HCT116 (cell line): ENCODE results near the gene GPRIN1. TPM values are rescaled to one million over a fixed set of nuclear protein-coding genes. Genes with fewer than 3 reads are reported as not detected.

Experiments
- ATAC-seq: fragments of 200-7000 bp; cut with Tn5 transposase; 2 replicates; pipeline ENCODE4 v1.9.1; 2020; ENCODE audit warnings: mild to moderate bottlenecking, moderate library complexity
- BruUV-seq: library from RNA; stranded (reverse); fragments of 400-500 nt; replicated peaks from 2 replicates; lab custom pipeline; 2021; lab: Mats Ljungman, UMichigan
- CTCF ChIA-PET: fragments of 300-600 bp; sonication (Branson Sonifier 250); formaldehyde crosslinking; loops from one replicate; lab custom pipeline; 2021; ENCODE audit warnings: antibody characterized with exemption; lab: Charles Lee
- POLR2A ChIA-PET: fragments of 300-600, 350-600 bp; sonication (Branson Sonifier 250); formaldehyde crosslinking; loops from one replicate; lab custom pipeline; 2021; ENCODE audit warnings: antibody characterized with exemption; lab: Charles Lee
- RAD21 ChIA-PET, 2 experiments: fragments of 300-600 bp; sonication (Branson Sonifier 250); formaldehyde crosslinking; loops; one replicate each; lab custom pipeline; 2023; ENCODE audit warnings: low total read pairs in 2 of 2; ENCODE audit not compliant: uncharacterized antibody in 2 of 2, unreplicated experiment in 2 of 2, low non-redundant PET in 1 of 2; lab: Charles Lee
- DNase-seq: peaks from one replicate; pipeline ENCODE4 v3.0.0-alpha.2; 2010; ENCODE audit warnings: low read depth, low spot score
- H2AFZ ChIP-seq: fragments of 200-600 bp; shearing (Covaris generic), sonication (generic); 2 replicates; pipeline ENCODE4 v1.6.1; 2017; ENCODE audit warnings: low read depth, mixed run types, mixed read lengths, antibody characterized with exemption, low read length; ENCODE audit not compliant: poor library complexity, severe bottlenecking
- H3K27ac ChIP-seq: 2 replicates; pipeline ENCODE4 v1.5.1; 2012; ENCODE audit warnings: low read depth, low read length
- H3K27me3 ChIP-seq: fragments of 200-600 bp; sonication (generic); 2 replicates; pipeline ENCODE4 v1.6.1; 2016; ENCODE audit warnings: mixed run types, low read length, mixed read lengths; ENCODE audit not compliant: insufficient read depth
- H3K36me3 ChIP-seq, 2 experiments: fragments of 200-500 bp in 1 of 2; fragments of 200-600 bp in 1 of 2; sonication (Bioruptor generic) in 1 of 2; sonication (generic) in 1 of 2; 2 replicates each; pipeline versions ENCODE4 v1.5.1 to v1.6.1; 2014 to 2016; ENCODE audit warnings: low read length in 2 of 2, inconsistent platforms in 1 of 2, mixed read lengths in 1 of 2, mixed run types in 1 of 2; ENCODE audit not compliant: insufficient read depth in 2 of 2, control insufficient read depth in 1 of 2
- H3K4me1 ChIP-seq, 2 experiments: fragments of 200-600 bp in 1 of 2; sonication (generic) in 1 of 2; 2 replicates each; pipeline versions ENCODE4 v1.5.1 to v1.6.1; 2012 to 2017; ENCODE audit warnings: low read length in 2 of 2, inconsistent platforms in 1 of 2, mild to moderate bottlenecking in 1 of 2, mixed read lengths in 1 of 2, mixed run types in 1 of 2, moderate library complexity in 1 of 2; ENCODE audit not compliant: insufficient read depth in 2 of 2, control insufficient read depth in 1 of 2
- H3K4me2 ChIP-seq: fragments of 200-600 bp; sonication (generic); 2 replicates; pipeline ENCODE4 v1.6.1; 2017; ENCODE audit warnings: mixed run types, low read length, mixed read lengths
- H3K4me3 ChIP-seq, 2 experiments: fragments of 200-600 bp in 1 of 2; sonication (generic) in 1 of 2; replicated peaks in 1 of 2; 2 replicates each; pipeline ENCODE4 v1.5.1; 2011 to 2016; ENCODE audit warnings: low read length in 2 of 2, control low read depth in 1 of 2, low read depth in 1 of 2, mild to moderate bottlenecking in 1 of 2, mixed read lengths in 1 of 2, mixed run types in 1 of 2
- H3K79me2 ChIP-seq: fragments of 200-600 bp; sonication (generic); 2 replicates; pipeline ENCODE4 v1.6.1; 2017; ENCODE audit warnings: mild to moderate bottlenecking, mixed run types, low read length, moderate library complexity, mixed read lengths; ENCODE audit not compliant: insufficient read depth
- H3K9ac ChIP-seq: fragments of 200-600 bp; sonication (generic); 2 replicates; pipeline ENCODE4 v1.6.1; 2016; ENCODE audit warnings: low read length, mixed read lengths
- H3K9me2 ChIP-seq: fragments of 200-600 bp; sonication (generic), shearing (Covaris generic); 2 replicates; pipeline ENCODE4 v1.6.1; 2017; ENCODE audit warnings: mixed run types, mild to moderate bottlenecking, moderate library complexity; ENCODE audit not compliant: insufficient read depth
- H3K9me3 ChIP-seq, 2 experiments: fragments of 200-500 bp in 1 of 2; fragments of 200-600 bp in 1 of 2; sonication (Bioruptor generic) in 1 of 2; sonication (generic) in 1 of 2; 2 replicates each; pipeline ENCODE4 v1.6.1; 2014 to 2017; ENCODE audit warnings: low read length in 2 of 2, mixed read lengths in 2 of 2, inconsistent platforms in 1 of 2, low read depth in 1 of 2, mild to moderate bottlenecking in 1 of 2, mixed run types in 1 of 2, moderate library complexity in 1 of 2; ENCODE audit not compliant: control insufficient read depth in 1 of 2, insufficient read depth in 1 of 2
- H4K20me1 ChIP-seq: fragments of 200-600 bp; sonication (generic), shearing (Covaris generic); 2 replicates; pipeline ENCODE4 v1.6.1; 2017; ENCODE audit warnings: mixed run types, mild to moderate bottlenecking, moderate library complexity; ENCODE audit not compliant: insufficient read depth
- CBX3 ChIP-seq: IDR thresholded peaks from 2 replicates; pipeline ENCODE4 v1.6.1; 2012; ENCODE audit warnings: low read depth
- CEBPB ChIP-seq: IDR thresholded peaks from 2 replicates; pipeline ENCODE4 v1.6.1; 2012; ENCODE audit warnings: low read depth
- CTCF ChIP-seq, 3 experiments: fragments of 200-600 bp in 1 of 3; sonication (generic) in 1 of 3; IDR thresholded peaks in 2 of 3; conservative IDR thresholded peaks in 1 of 3; 2 replicates each; pipeline ENCODE4 v1.5.1; 2012 to 2017; ENCODE audit warnings: low read depth in 2 of 3, low read length in 2 of 3, antibody characterized with exemption in 1 of 3, borderline replicate concordance in 1 of 3, control low read depth in 1 of 3, mild to moderate bottlenecking in 1 of 3, mixed read lengths in 1 of 3, mixed run types in 1 of 3, moderate library complexity in 1 of 3; ENCODE audit not compliant: insufficient read depth in 1 of 3
- EGR1 ChIP-seq: IDR thresholded peaks from 2 replicates; pipeline ENCODE4 v1.6.1; 2012; ENCODE audit warnings: low read depth
- ELF1 ChIP-seq: IDR thresholded peaks from 2 replicates; pipeline ENCODE4 v1.6.1; 2012; ENCODE audit warnings: low read depth, borderline replicate concordance
- EZH2 ChIP-seq: fragments of 200-600 bp; sonication (generic); IDR thresholded peaks from 2 replicates; pipeline ENCODE4 v1.6.1; 2017; ENCODE audit warnings: antibody characterized with exemption, mixed run types
- EZH2phosphoT487 ChIP-seq: fragments of 200-600 bp; IDR thresholded peaks from 2 replicates; pipeline ENCODE4 v1.6.1; 2018; ENCODE audit warnings: antibody characterized with exemption, borderline replicate concordance
- FOSL1 ChIP-seq: IDR thresholded peaks from 2 replicates; pipeline ENCODE4 v1.6.1; 2012; ENCODE audit warnings: low read depth
- JUND ChIP-seq: IDR thresholded peaks from 2 replicates; pipeline ENCODE4 v1.6.1; 2012
- POLR2A ChIP-seq: IDR thresholded peaks from 2 replicates; pipeline ENCODE4 v1.7.0; 2011; ENCODE audit warnings: borderline replicate concordance; ENCODE audit not compliant: insufficient read depth, insufficient read length; ENCODE audit errors: extremely low read depth
- POLR2AphosphoS5 ChIP-seq: IDR thresholded peaks from 2 replicates; pipeline ENCODE4 v1.6.1; 2011; ENCODE audit warnings: mild to moderate bottlenecking, low read depth, low read length, moderate library complexity
- REST ChIP-seq: IDR thresholded peaks from 2 replicates; pipeline ENCODE4 v1.6.1; 2012; ENCODE audit warnings: low read depth
- SP1 ChIP-seq: IDR thresholded peaks from 2 replicates; pipeline ENCODE4 v1.6.1; 2012; ENCODE audit warnings: low read depth
- YY1 ChIP-seq: IDR thresholded peaks from 2 replicates; pipeline ENCODE4 v1.6.1; 2011; ENCODE audit warnings: low read length, low read depth, moderate library complexity, mild to moderate bottlenecking; ENCODE audit not compliant: insufficient replicate concordance; ENCODE audit errors: extremely low read depth
- ZNF274 ChIP-seq: fragments of 200-500 bp; sonication (Bioruptor generic); IDR thresholded peaks from 2 replicates; pipeline ENCODE4 v1.6.1; 2014; ENCODE audit warnings: mild to moderate bottlenecking, low read depth, low read length, inconsistent platforms
- intact Hi-C: fragments of 100-400 bp; cut with micrococcal nuclease; formaldehyde crosslinking; loops from 2 replicates; pipeline ENCODE4 v1.10.0; 2022
- total RNA-seq: library from RNA; stranded (reverse); gene quantifications from one replicate; pipeline ENCODE4 v1.2.1, GENCODE V29; 2021; ENCODE audit not compliant: unreplicated experiment
- TF ChIP-seq, protein P1 (sequence below): IDR thresholded peaks from 2 replicates; pipeline ENCODE4 v1.6.1; 2012
- TF ChIP-seq, protein P2 (sequence below): IDR thresholded peaks from 2 replicates; pipeline ENCODE4 v1.6.1; 2011; ENCODE audit warnings: mild to moderate bottlenecking, low read length, moderate library complexity; ENCODE audit not compliant: insufficient replicate concordance; ENCODE audit errors: extremely low read depth
- TF ChIP-seq, protein P3 (sequence below): IDR thresholded peaks from 2 replicates; pipeline ENCODE4 v1.6.1; 2012

The GPRIN1 gene
- total RNA-seq, 1 experiment from 2014 or later: 14.2 TPM

DNA sequence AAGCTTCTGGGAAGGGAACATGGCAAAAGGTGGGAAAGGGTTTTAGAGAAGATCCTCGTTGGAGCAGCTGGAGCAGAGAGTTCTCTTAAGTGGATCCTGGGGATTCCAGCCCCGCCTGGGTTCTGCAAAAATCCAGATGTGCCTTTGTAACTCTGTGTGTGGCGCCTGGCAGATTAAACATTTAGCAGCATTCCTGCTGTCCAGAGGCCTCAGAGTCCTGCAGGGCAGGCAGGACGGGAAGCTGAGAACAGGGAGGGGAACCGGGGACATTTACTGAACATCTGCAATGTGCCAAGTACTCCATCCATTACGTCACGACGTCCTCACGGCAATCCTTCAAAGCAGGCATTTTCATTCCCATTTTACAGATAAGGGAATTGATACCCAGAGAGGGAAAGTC lies 26.5 kb upstream of the GPRIN1 start:
- no peak overlapping the region for H3K9ac ChIP-seq
- intact Hi-C loops: no loop called here
- no peaks in the 10 kb centered on the region for H4K20me1 ChIP-seq
- H3K4me2 ChIP-seq: no peak overlapping the region
- no TSS peak for BruUV-seq
- ATAC-seq: no peak
- no peaks in the 10 kb centered on the region; a peak in 1 of 4 replicates for H3K4me1 ChIP-seq
- H3K27me3 ChIP-seq: peaks cover 5% of the 10 kb centered on the region; the same call in 1 of the 2 replicates
- no peak for DNase-seq
- TF ChIP-seq POLR2A (no peak), YY1 (no peak), EGR1 (no peak), CBX3 (no peak), JUND (no peak), FOSL1 (no peak), ZNF274 (no peak), SP1 (no peak), CTCF (IDR thresholded peaks at IDR 0.05 in 2 of 3, conservative IDR thresholded peaks at IDR 0.05 in 1 of 3; ENCODE audit: borderline replicate concordance in 1 of 3, insufficient read depth in 1 of 3, low read depth in 2 of 3, low read length in 2 of 3) (no peak), EZH2 (no peak), REST (no peak), EZH2phosphoT487 (no peak), ELF1 (no peak), CEBPB (no peak), POLR2AphosphoS5 (no peak)
- TF ChIP-seq, protein P1, sequence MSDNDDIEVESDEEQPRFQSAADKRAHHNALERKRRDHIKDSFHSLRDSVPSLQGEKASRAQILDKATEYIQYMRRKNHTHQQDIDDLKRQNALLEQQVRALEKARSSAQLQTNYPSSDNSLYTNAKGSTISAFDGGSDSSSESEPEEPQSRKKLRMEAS: no peak
- TF ChIP-seq, protein P2, sequence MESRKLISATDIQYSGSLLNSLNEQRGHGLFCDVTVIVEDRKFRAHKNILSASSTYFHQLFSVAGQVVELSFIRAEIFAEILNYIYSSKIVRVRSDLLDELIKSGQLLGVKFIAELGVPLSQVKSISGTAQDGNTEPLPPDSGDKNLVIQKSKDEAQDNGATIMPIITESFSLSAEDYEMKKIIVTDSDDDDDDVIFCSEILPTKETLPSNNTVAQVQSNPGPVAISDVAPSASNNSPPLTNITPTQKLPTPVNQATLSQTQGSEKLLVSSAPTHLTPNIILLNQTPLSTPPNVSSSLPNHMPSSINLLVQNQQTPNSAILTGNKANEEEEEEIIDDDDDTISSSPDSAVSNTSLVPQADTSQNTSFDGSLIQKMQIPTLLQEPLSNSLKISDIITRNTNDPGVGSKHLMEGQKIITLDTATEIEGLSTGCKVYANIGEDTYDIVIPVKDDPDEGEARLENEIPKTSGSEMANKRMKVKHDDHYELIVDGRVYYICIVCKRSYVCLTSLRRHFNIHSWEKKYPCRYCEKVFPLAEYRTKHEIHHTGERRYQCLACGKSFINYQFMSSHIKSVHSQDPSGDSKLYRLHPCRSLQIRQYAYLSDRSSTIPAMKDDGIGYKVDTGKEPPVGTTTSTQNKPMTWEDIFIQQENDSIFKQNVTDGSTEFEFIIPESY: no peak
- TF ChIP-seq, protein P3, sequence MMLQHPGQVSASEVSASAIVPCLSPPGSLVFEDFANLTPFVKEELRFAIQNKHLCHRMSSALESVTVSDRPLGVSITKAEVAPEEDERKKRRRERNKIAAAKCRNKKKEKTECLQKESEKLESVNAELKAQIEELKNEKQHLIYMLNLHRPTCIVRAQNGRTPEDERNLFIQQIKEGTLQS: no peak
- no peaks in the 10 kb centered on the region for H3K36me3 ChIP-seq
- no peak overlapping the region for H3K27ac ChIP-seq
- H3K9me3 ChIP-seq: no peaks in the 10 kb centered on the region
- RAD21 ChIA-PET: no interaction called here
- H2AFZ ChIP-seq: no peak overlapping the region
- CTCF ChIA-PET: no interaction called here
- H3K4me3 ChIP-seq: no peak overlapping the region
- H3K9me2 ChIP-seq: no peaks in the 10 kb centered on the region
- no peaks in the 10 kb centered on the region for H3K79me2 ChIP-seq
- POLR2A ChIA-PET: no interaction called here
